Vein endothelial cell (primary cell): ENCODE data around the gene AMIGO2. TPM values are rescaled to one million over a fixed set of nuclear protein-coding genes. Genes with fewer than 3 reads are reported as not detected.

Experiments
- total RNA-seq: library from RNA; depleted of rRNA; stranded (reverse); fragments of >200 nt; gene quantifications from 2 replicates; pipeline ENCODE4 v1.2.3, GENCODE V29; 2012

AMIGO2 gene
- total RNA-seq = 6.9 and 8.1 TPM in 2 replicates

GRCh38 chr12:47079468-47079980 lies at the start of gene AMIGO2, which contains the start of gene PCED1B:
AMIGO2 (minus strand) TSS chr12:47079959; CDS start chr12:47079002, 957 bp downstream.
PCED1B (plus strand) TSS chr12:47079621; CDS start chr12:47235064, 155,443 bp downstream.

Other genes with a start within 250 kb of the AMIGO2 start
- 0.33 and 0.38 TPM in 2 replicates for gene PCED1B, start 338 bp downstream of the AMIGO2 start, total RNA-seq